C4-2B (cell line): ENCODE measurements around the gene ANO3.
"Not testable (repeated sequence)": the region's sequence is repeated elsewhere in the genome, so short reads cannot be mapped to it uniquely, and the experiment has no call there.

ENCODE experiments used
- CTCF ChIP-seq: fragments of 450-650 bp; conservative IDR thresholded peaks from 2 replicates; pipeline ENCODE4 v1.5.1; 2017; ENCODE audit warnings: mild to moderate bottlenecking
- ZFX ChIP-seq: fragments of 450-650 bp; IDR thresholded peaks from 2 replicates; pipeline ENCODE4 v1.6.1; 2017

DNA sequence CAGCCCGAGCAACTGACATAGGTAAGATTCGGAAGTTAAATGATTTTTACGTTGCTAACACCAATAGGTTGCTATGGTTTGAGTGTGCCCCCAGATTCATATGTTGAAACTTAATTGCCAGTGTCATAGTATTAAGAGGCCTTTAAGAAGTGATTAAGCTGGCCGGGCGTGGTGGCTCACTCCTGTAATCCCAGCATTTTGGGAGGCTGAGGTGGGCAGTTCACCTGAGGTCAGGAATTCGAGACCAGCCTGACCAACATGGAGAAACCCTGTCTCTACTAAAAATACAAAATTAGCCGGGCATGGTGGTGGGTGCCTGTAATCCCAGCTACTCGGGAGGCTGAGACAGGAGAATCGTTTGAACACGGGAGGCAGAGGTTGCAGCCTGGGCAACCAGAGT, 311.4 kb downstream of the ANO3 start:
- not testable (repeated sequence) for TF ChIP-seq CTCF, ZFX
